ENCODE results near the gene SAA2. TPM values are rescaled to one million over a fixed set of nuclear protein-coding genes. Genes with fewer than 3 reads are reported as not detected.
A peak's percentile ranks its signal among the peaks of the same experiment; 100 is the strongest.

Gene SAA2
- total RNA-seq, 1 experiment from 2014 or later = not detected

- no CpG with 5 or more reads among the region's 2 CpGs for WGBS (ENCODE audit: extremely low coverage, insufficient read length, low lambda C conversion rate)
These were observed 11.7 kb downstream of the SAA2 start, which contains the start of gene SAA4 for GRCh38 chr11:18236664-18237356. SAA4 (minus strand) TSS chr11:18236802; CDS start chr11:18235926, 876 bp downstream.

More at GRCh38 chr11:18236664-18237356, 11.7 kb downstream of the SAA2 start, which contains the start of gene SAA4:
- no peak for TF ChIP-seq CTCF (conservative IDR thresholded peaks at IDR 0.05)
- H3T11ph ChIP-seq (ENCODE audit: low read length) = no peak within 1 kb of the TSS
- H3K14ac ChIP-seq (ENCODE audit: insufficient read depth, low read length) = no peak within 1 kb of the TSS
- H4K20me1 ChIP-seq (ENCODE audit: control insufficient read depth, insufficient read depth, insufficient read length) = no peaks in the 10 kb centered on the region
- no peak within 1 kb of the TSS for H4K5ac ChIP-seq (ENCODE audit: insufficient read length, low read depth, low read length)
- no peak within 1 kb of the TSS for H3K18ac ChIP-seq (ENCODE audit: insufficient read length, low read depth, low read length)
- Mint-ChIP-seq H3K36me3 (ENCODE audit: insufficient read depth in 1 of 3, low read depth in 3 of 3) (no peaks in the 10 kb centered on the region), H3K4me3 (no peak within 1 kb of the TSS), H3K4me1 (no peaks in the 10 kb centered on the region), H3K9me3 (no peaks in the 10 kb centered on the region), H3K27ac (no peak within 1 kb of the TSS), H3K27me3 (ENCODE audit: low read depth) (peaks cover 12% of the 10 kb centered on the region)
- H2AFZ ChIP-seq (ENCODE audit: low read length) = peak within 1 kb of the TSS; percentile 37
- no peaks in the 10 kb centered on the region for H3K23me2 ChIP-seq (ENCODE audit: insufficient read length, low read depth, low read length, poor library complexity, severe bottlenecking)
- no peak within 1 kb of the TSS for H2BK20ac ChIP-seq (ENCODE audit: low read depth, low read length, poor library complexity, severe bottlenecking)
- H3K56ac ChIP-seq (ENCODE audit: insufficient read length, low read depth, low read length) = no peak within 1 kb of the TSS
- H2BK15ac ChIP-seq (ENCODE audit: low read depth, low read length) = no peak within 1 kb of the TSS
- no peaks in the 10 kb centered on the region for H3K79me2 ChIP-seq (ENCODE audit: insufficient read depth, low read length)
- H2BK12ac ChIP-seq (ENCODE audit: insufficient read length, low read depth, low read length) = no peak within 1 kb of the TSS
- DNase-seq = no peak
- no peak within 1 kb of the TSS for H2BK5ac ChIP-seq (ENCODE audit: insufficient read length, low read length)
- no peak within 1 kb of the TSS for H2BK120ac ChIP-seq (ENCODE audit: low read depth, low read length, poor library complexity, severe bottlenecking)
- no peak within 1 kb of the TSS for H3K27ac ChIP-seq (ENCODE audit: insufficient read length, low read depth, low read length)
- H3K9me3 ChIP-seq (ENCODE audit: control insufficient read depth, low read depth, low read length) = no peaks in the 10 kb centered on the region
- no peaks in the 10 kb centered on the region for H3K4me1 ChIP-seq (ENCODE audit: insufficient read depth, low read length)
- no peak within 1 kb of the TSS for H4K8ac ChIP-seq (replicated peaks; ENCODE audit: insufficient read length, low read depth, low read length)
- no peaks in the 10 kb centered on the region for H3K79me1 ChIP-seq (ENCODE audit: insufficient read depth, low read depth, low read length, poor library complexity, severe bottlenecking)
- H3K4ac ChIP-seq (ENCODE audit: low read depth, low read length) = no peak within 1 kb of the TSS
- H4K91ac ChIP-seq (ENCODE audit: insufficient read length, low read depth, low read length) = no peak within 1 kb of the TSS
- no peak within 1 kb of the TSS for H3K9ac ChIP-seq (ENCODE audit: extremely low read depth, insufficient read length, low read length)
- H3K27me3 ChIP-seq (ENCODE audit: insufficient read depth, low read length) = no peaks in the 10 kb centered on the region
- no peak within 1 kb of the TSS for H3K23ac ChIP-seq (ENCODE audit: insufficient read length, low read depth, low read length)
- H3K4me2 ChIP-seq (ENCODE audit: insufficient read depth, insufficient read length, low read length) = no peak within 1 kb of the TSS
- no peak within 1 kb of the TSS for H2AK5ac ChIP-seq (ENCODE audit: insufficient read length, low read length)

Data from H9 (cell line).